HG03108 (cell line): ENCODE measurements around the gene PDCD11.

Experiments
- ATAC-seq: cut with Tn5 transposase; IDR thresholded peaks from one replicate; pipeline ENCODE4 v1.9.1; 2021; ENCODE audit warnings: moderate library complexity; ENCODE audit not compliant: unreplicated experiment

PDCD11 gene

GRCh38 chr10:103448746-103449145, 52.3 kb downstream of the PDCD11 start:
- ATAC-seq = no peak

GRCh38 chr10:103449208-103450144, 53.0 kb downstream of the PDCD11 start:
- ATAC-seq = no peak

- no peak for ATAC-seq
Measured at GRCh38 chr10:103450201-103450695, 53.8 kb downstream of the PDCD11 start.

- peak; percentile 44 for ATAC-seq
Measured at GRCh38 chr10:103451091-103451813, 54.8 kb downstream of the PDCD11 start.

- peak; percentile 58 for ATAC-seq
Measured at GRCh38 chr10:103451831-103452505, 55.5 kb downstream of the PDCD11 start, which contains the start of gene CALHM2. Gene CALHM2, minus strand, starts transcription at chr10:103452370. Its CDS starts 2,429 bp downstream, at chr10:103449941.

GRCh38 chr10:103452506-103453230, 56.2 kb downstream of the PDCD11 start:
- no peak for ATAC-seq

- ATAC-seq = no peak
Measured at GRCh38 chr10:103454026-103454425, 57.6 kb downstream of the PDCD11 start.

- no peak for ATAC-seq
Measured at GRCh38 chr10:103455235-103455634, 58.8 kb downstream of the PDCD11 start.

- no peak for ATAC-seq
Measured at GRCh38 chr10:103456074-103456660, 59.7 kb downstream of the PDCD11 start.

GRCh38 chr10:103457176-103457712, 60.8 kb downstream of the PDCD11 start:
- ATAC-seq = no peak

- ATAC-seq = no peak
Measured at GRCh38 chr10:103457896-103458583, 61.6 kb downstream of the PDCD11 start.

- peak; percentile 58 for ATAC-seq
Measured at GRCh38 chr10:103458720-103459119, 62.3 kb downstream of the PDCD11 start, which contains the start of gene CALHM1. Gene CALHM1, minus strand, starts transcription at chr10:103458900. Its CDS starts 149 bp downstream, at chr10:103458751.

- ATAC-seq = no peak
Measured at GRCh38 chr10:103459615-103460014, 63.2 kb downstream of the PDCD11 start.

- ATAC-seq = no peak
Measured at GRCh38 chr10:103463499-103463898, 67.1 kb downstream of the PDCD11 start.

GRCh38 chr10:103465411-103466179, 69.2 kb downstream of the PDCD11 start:
- ATAC-seq = no peak

- ATAC-seq = no peak
Measured at GRCh38 chr10:103466734-103467133, 70.3 kb downstream of the PDCD11 start.

GRCh38 chr10:103467406-103467805, 71.0 kb downstream of the PDCD11 start:
- ATAC-seq = peak; percentile 20

- no peak for ATAC-seq
Measured at GRCh38 chr10:103469201-103469600, 72.8 kb downstream of the PDCD11 start.
